DOHH2 (cell line): ENCODE measurements around the gene METTL24.

ENCODE experiments used
- H3F3A ChIP-seq: fragments of 200-600 bp; sonication (generic), shearing (Covaris generic); 2 replicates; pipeline ENCODE4 v1.6.0; 2016; ENCODE audit warnings: antibody characterized with exemption, mild to moderate bottlenecking; ENCODE audit not compliant: control insufficient read depth, insufficient read depth
- H3K27ac ChIP-seq: fragments of 200-600 bp; sonication (generic); 2 replicates; pipeline ENCODE4 v1.5.1; 2014; ENCODE audit warnings: low read depth, mild to moderate bottlenecking, low read length, moderate library complexity
- H3K27me3 ChIP-seq: fragments of 200-600 bp; sonication (generic); 2 replicates; pipeline ENCODE4 v1.6.1; 2014; ENCODE audit warnings: mild to moderate bottlenecking, low read length, mixed read lengths; ENCODE audit not compliant: control insufficient read depth
- H3K36me3 ChIP-seq: fragments of 200-600 bp; sonication (generic); 2 replicates; pipeline ENCODE4 v1.6.1; 2014; ENCODE audit warnings: mild to moderate bottlenecking, low read length, moderate library complexity, mixed read lengths; ENCODE audit not compliant: control insufficient read depth
- H3K4me1 ChIP-seq: fragments of 200-600 bp; sonication (generic); 2 replicates; pipeline ENCODE4 v1.6.1; 2014; ENCODE audit warnings: mild to moderate bottlenecking, low read length, mixed read lengths; ENCODE audit not compliant: control insufficient read depth
- H3K4me2 ChIP-seq: fragments of 200-600 bp; sonication (generic); 2 replicates; pipeline ENCODE4 v1.6.0; 2014; ENCODE audit warnings: mild to moderate bottlenecking, low read length, moderate library complexity
- H3K4me3 ChIP-seq: fragments of 200-600 bp; sonication (generic); 2 replicates; pipeline ENCODE4 v1.5.1; 2014; ENCODE audit warnings: mild to moderate bottlenecking, low read length, mixed read lengths
- H3K79me2 ChIP-seq: fragments of 200-600 bp; sonication (generic); 2 replicates; pipeline ENCODE4 v1.6.1; 2014; ENCODE audit warnings: mild to moderate bottlenecking, low read length, mixed read lengths; ENCODE audit not compliant: control insufficient read depth
- H3K9me2 ChIP-seq: fragments of 200-600 bp; sonication (generic); replicated peaks from 2 replicates; pipeline ENCODE4 v1.6.1; 2014; ENCODE audit warnings: mild to moderate bottlenecking, low read length, mixed read lengths; ENCODE audit not compliant: control insufficient read depth
- H3K9me3 ChIP-seq: fragments of 200-600 bp; sonication (generic); 2 replicates; pipeline ENCODE4 v1.6.1; 2014; ENCODE audit warnings: antibody characterized with exemption, low read length, mixed read lengths; ENCODE audit not compliant: control insufficient read depth, insufficient read depth
- H4K20me1 ChIP-seq: fragments of 200-600 bp; sonication (generic); 2 replicates; pipeline ENCODE4 v1.6.0; 2014; ENCODE audit warnings: low read depth, mild to moderate bottlenecking, antibody characterized with exemption, low read length, moderate library complexity; ENCODE audit not compliant: control insufficient read depth, insufficient read depth
- EZH2phosphoT487 ChIP-seq: fragments of 200-600 bp; sonication (generic); IDR thresholded peaks from 2 replicates; pipeline ENCODE4 v1.6.1; 2017; ENCODE audit warnings: borderline replicate concordance, mild to moderate bottlenecking, antibody characterized with exemption, low read length, moderate library complexity, mixed read lengths
- TF ChIP-seq, protein P1 (sequence below): fragments of 200-600 bp; sonication (generic); IDR thresholded peaks from one replicate; pipeline ENCODE4 v1.5.1; 2014; ENCODE audit warnings: antibody characterized with exemption, mild to moderate bottlenecking, low read depth, low read length; ENCODE audit not compliant: poor library complexity, severe bottlenecking

METTL24 gene

DNA sequence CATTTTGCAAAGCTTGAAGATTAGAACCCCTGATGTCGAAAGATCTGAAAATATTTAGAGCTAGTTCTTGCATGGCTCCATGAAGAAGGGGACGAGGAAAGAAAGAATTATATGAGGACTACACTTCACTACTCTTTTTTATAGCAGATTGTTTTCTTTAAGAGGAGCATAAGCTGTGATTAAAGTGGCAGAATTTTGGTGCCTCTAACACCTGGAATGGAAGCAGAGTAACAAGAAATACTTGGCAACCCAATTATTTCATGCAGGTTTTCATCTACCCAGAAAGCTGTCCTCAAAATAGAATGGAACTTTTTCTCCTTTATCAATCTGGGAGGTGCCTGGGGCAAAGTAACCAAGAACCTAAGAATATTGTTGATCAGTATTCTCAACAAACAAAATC is 4.0 kb downstream of the METTL24 start:
- Histone ChIP-seq H4K20me1 (no peaks in the 10 kb centered on the region), H3K36me3 (no peaks in the 10 kb centered on the region), H3K79me2 (no peaks in the 10 kb centered on the region), H3K4me3 (no peak overlapping the region), H3K4me2 (no peak overlapping the region), H3K9me3 (peaks cover 3% of the 10 kb centered on the region; the same call in 1 of the 2 replicates), H3K9me2 (no peaks in the 10 kb centered on the region), H3K27ac (no peak overlapping the region), H3F3A (no peaks in the 10 kb centered on the region), H3K4me1 (no peaks in the 10 kb centered on the region), H3K27me3 (0 out of 2 replicates have a peak, but pooled peaks cover 4% of the 10 kb centered on the region)
- TF ChIP-seq, protein P1, sequence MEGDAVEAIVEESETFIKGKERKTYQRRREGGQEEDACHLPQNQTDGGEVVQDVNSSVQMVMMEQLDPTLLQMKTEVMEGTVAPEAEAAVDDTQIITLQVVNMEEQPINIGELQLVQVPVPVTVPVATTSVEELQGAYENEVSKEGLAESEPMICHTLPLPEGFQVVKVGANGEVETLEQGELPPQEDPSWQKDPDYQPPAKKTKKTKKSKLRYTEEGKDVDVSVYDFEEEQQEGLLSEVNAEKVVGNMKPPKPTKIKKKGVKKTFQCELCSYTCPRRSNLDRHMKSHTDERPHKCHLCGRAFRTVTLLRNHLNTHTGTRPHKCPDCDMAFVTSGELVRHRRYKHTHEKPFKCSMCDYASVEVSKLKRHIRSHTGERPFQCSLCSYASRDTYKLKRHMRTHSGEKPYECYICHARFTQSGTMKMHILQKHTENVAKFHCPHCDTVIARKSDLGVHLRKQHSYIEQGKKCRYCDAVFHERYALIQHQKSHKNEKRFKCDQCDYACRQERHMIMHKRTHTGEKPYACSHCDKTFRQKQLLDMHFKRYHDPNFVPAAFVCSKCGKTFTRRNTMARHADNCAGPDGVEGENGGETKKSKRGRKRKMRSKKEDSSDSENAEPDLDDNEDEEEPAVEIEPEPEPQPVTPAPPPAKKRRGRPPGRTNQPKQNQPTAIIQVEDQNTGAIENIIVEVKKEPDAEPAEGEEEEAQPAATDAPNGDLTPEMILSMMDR: no peak
- TF ChIP-seq EZH2phosphoT487: no peak

DNA sequence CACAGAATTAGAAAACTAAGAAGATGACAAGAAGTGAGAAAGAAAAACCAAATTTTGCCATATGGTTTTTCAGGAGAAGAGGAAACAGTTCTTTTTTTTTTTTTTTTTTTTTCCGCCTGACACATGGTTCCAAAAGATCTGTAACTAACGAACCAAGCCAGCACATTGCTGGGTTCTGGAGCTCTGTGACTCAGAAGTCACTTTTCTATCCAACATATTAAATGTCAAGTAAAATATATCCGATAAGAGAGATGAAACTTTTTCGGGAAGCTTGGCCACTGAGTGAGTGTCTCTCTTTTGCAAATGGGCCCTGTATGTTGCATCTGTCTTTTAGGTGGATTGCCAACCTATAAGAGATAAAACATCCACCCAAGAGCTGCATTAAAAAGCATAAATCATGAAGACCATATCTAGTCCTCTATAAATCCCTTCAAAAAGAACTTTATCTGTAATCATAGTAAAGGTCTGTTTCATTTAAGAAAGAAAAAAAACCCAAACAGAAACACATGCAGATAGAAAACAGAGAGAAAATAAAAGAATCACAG is 4.6 kb downstream of the METTL24 start:
- Histone ChIP-seq H3K4me3 (no peak overlapping the region), H3K4me1 (no peaks in the 10 kb centered on the region), H3F3A (no peaks in the 10 kb centered on the region), H3K36me3 (no peaks in the 10 kb centered on the region), H3K9me2 (no peaks in the 10 kb centered on the region), H4K20me1 (no peaks in the 10 kb centered on the region), H3K27ac (no peak overlapping the region), H3K79me2 (no peaks in the 10 kb centered on the region), H3K4me2 (no peak overlapping the region), H3K9me3 (peaks cover 3% of the 10 kb centered on the region; the same call in 1 of the 2 replicates), H3K27me3 (0 out of 2 replicates have a peak, but pooled peaks cover 3% of the 10 kb centered on the region)
- TF ChIP-seq, protein P1: no peak
- TF ChIP-seq EZH2phosphoT487: no peak

DNA sequence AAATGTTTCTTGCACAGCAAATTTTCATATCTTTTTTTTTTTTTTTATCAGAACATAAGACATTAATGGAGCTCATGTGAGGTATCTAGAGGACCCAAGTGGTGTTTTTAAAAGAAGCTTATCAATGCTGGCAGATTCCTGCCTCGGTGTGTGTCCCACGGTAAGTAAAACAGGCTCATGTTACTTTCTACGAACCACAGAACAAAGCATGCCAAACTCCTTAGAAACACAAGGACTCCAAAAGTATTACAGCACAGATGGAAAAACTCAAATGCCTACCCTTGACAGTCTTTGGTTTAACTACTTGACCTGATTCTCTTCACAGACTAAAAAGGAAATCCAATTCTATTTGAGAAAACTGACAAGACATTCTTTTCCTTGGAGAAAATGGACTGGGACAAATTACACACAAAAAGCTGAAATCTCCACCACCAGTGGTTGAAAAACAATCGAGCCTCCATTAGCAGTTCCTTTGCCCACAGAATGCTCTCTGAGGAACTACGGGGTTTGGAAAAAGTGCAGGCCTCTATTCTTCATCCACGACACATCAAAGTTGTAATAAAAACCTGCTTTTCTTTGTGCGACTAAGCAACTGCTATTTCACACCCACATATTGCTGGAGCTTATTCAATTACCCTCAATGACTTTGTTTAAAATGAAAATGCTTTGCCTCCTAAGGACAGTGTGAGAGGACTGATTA is 5.4 kb downstream of the METTL24 start:
- no peaks in the 10 kb centered on the region for H3F3A ChIP-seq
- H3K27me3 ChIP-seq: no peaks in the 10 kb centered on the region
- no peaks in the 10 kb centered on the region for H3K79me2 ChIP-seq
- no peak overlapping the region for H3K27ac ChIP-seq
- TF ChIP-seq EZH2phosphoT487: no peak
- no peaks in the 10 kb centered on the region for H3K9me3 ChIP-seq
- no peak overlapping the region for H3K4me2 ChIP-seq
- no peaks in the 10 kb centered on the region for H4K20me1 ChIP-seq
- H3K9me2 ChIP-seq: no peaks in the 10 kb centered on the region
- no peaks in the 10 kb centered on the region for H3K4me1 ChIP-seq
- no peaks in the 10 kb centered on the region for H3K36me3 ChIP-seq
- H3K4me3 ChIP-seq: no peak overlapping the region

DNA sequence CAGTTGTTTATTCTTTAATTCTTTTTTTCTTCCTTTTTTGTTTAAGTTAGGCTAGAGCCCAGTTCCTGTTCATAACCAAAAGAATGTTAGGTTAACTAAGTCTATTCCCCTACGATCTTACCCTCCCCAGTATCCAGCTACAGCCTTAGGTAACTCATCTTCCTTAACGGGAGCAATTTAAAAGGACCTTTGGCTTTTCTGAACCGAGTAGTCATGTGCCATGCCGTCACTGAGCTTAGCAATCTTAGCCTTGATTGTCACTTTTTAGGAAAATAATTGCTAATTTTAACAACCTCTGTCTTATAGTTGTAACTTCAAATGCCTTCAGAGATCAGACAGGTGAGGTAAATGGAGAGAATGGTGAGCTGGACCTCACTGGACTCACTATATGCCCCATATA is 6.2 kb downstream of the METTL24 start:
- Histone ChIP-seq H3K9me3 (no peaks in the 10 kb centered on the region), H3K4me2 (no peak overlapping the region), H3K9me2 (no peaks in the 10 kb centered on the region), H3K36me3 (no peaks in the 10 kb centered on the region), H4K20me1 (no peaks in the 10 kb centered on the region), H3K79me2 (no peaks in the 10 kb centered on the region), H3K4me1 (no peaks in the 10 kb centered on the region), H3F3A (no peaks in the 10 kb centered on the region), H3K4me3 (no peak overlapping the region), H3K27ac (no peak overlapping the region), H3K27me3 (no peaks in the 10 kb centered on the region)
- no peak for TF ChIP-seq EZH2phosphoT487
- TF ChIP-seq, protein P1: no peak
